DMS 273 treated with DMSO at 0.1 percent for 48 hours (cell line): ENCODE results near the gene CCDC74B.
"Not testable (repeated sequence)": the region's sequence is repeated elsewhere in the genome, so short reads cannot be mapped to it uniquely, and the experiment has no call there.

Source experiments
- DNase-seq: peaks from one replicate; lab custom pipeline; 2025; lab: John Stamatoyannopoulos, UW

The CCDC74B gene

GRCh38 chr2:130102597-130103363 is 42.1 kb downstream of the CCDC74B start:
- not testable (repeated sequence) for DNase-seq
